ENCODE measurements around the gene BLM. TPM values are rescaled to one million over a fixed set of nuclear protein-coding genes. Genes with fewer than 3 reads are reported as not detected.

BLM gene
- total and polyA plus RNA-seq, 7 donors = 0.27 to 15.6 (median 1.7) TPM

- ATAC-seq = no peak
- Histone ChIP-seq H3K4me1 (no peaks in the 10 kb centered on the region), H3K4me3 (no peak overlapping the region), H3K36me3 (ENCODE audit: insufficient read depth in 1 of 2, low read depth in 1 of 2) (no peaks in the 10 kb centered on the region), H3K27ac (no peak overlapping the region), H3K9me3 (no peaks in the 10 kb centered on the region), H3K27me3 (ENCODE audit: insufficient read depth in 3 of 3, low read length in 2 of 3) (no peaks in the 10 kb centered on the region)
- no peak for DNase-seq
- intact Hi-C loops (cut with DNase I) = no loop called here
- TF ChIP-seq, protein P1, sequence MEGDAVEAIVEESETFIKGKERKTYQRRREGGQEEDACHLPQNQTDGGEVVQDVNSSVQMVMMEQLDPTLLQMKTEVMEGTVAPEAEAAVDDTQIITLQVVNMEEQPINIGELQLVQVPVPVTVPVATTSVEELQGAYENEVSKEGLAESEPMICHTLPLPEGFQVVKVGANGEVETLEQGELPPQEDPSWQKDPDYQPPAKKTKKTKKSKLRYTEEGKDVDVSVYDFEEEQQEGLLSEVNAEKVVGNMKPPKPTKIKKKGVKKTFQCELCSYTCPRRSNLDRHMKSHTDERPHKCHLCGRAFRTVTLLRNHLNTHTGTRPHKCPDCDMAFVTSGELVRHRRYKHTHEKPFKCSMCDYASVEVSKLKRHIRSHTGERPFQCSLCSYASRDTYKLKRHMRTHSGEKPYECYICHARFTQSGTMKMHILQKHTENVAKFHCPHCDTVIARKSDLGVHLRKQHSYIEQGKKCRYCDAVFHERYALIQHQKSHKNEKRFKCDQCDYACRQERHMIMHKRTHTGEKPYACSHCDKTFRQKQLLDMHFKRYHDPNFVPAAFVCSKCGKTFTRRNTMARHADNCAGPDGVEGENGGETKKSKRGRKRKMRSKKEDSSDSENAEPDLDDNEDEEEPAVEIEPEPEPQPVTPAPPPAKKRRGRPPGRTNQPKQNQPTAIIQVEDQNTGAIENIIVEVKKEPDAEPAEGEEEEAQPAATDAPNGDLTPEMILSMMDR (IDR thresholded peaks at IDR 0.05) = no peak
- 90 to 95% (median 92%) methylated on average over 3 of the region's 3 CpGs for WGBS, 3 donors
These were observed 32.6 kb downstream of the BLM start for GRCh38 chr15:90749754-90750153.

DNA sequence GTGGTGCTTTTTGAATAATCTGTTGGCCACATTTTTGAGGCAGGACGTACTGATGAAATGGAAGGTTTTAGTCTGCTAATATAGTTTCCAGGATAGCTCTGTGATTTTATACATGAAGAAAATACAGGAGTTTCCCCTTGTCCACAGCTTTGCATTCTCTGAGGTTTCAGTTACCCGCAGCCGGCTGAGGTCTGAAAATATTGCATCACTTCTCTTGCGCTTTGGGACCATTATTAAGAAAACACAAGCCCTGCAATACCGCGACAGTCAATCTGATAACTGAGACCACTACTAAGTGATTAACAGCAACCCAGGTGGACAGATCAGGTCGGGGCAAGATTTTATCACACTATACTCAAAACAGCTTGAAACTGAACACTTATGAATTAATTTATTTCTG, 33.0 kb downstream of the BLM start:
- no peak overlapping the region for H3K4me3 ChIP-seq
- no peaks in the 10 kb centered on the region for H3K27me3 ChIP-seq (ENCODE audit: insufficient read depth in 3 of 3, low read length in 2 of 3)
- TF ChIP-seq, protein P1 (IDR thresholded peaks at IDR 0.05) = no peak
- no peaks in the 10 kb centered on the region for H3K4me1 ChIP-seq
- no peaks in the 10 kb centered on the region for H3K9me3 ChIP-seq
- H3K27ac ChIP-seq = no peak overlapping the region
- intact Hi-C loops (cut with DNase I) = no loop called here
- DNase-seq = no peak
- 82 to 85% (median 84%) methylated on average over 7 of the region's 7 CpGs for WGBS, 3 donors
- ATAC-seq = no peak
- H3K36me3 ChIP-seq (ENCODE audit: insufficient read depth in 1 of 2, low read depth in 1 of 2) = no peaks in the 10 kb centered on the region

- DNase-seq (no peak), ATAC-seq (no peak)
- Histone ChIP-seq H3K27me3 (ENCODE audit: insufficient read depth in 3 of 3, low read length in 2 of 3) (no peaks in the 10 kb centered on the region), H3K36me3 (ENCODE audit: insufficient read depth in 1 of 2, low read depth in 1 of 2) (no peaks in the 10 kb centered on the region), H3K4me3 (no peak overlapping the region), H3K4me1 (no peaks in the 10 kb centered on the region), H3K27ac (no peak overlapping the region), H3K9me3 (no peaks in the 10 kb centered on the region)
- 91 to 93% (median 92%) methylated on average over 8 of the region's 8 CpGs for WGBS, 3 donors
- TF ChIP-seq, protein P1 (IDR thresholded peaks at IDR 0.05) = no peak
- intact Hi-C loops (cut with DNase I) = no loop called here
These were observed 34.2 kb downstream of the BLM start for GRCh38 chr15:90751300-90751825.

DNA sequence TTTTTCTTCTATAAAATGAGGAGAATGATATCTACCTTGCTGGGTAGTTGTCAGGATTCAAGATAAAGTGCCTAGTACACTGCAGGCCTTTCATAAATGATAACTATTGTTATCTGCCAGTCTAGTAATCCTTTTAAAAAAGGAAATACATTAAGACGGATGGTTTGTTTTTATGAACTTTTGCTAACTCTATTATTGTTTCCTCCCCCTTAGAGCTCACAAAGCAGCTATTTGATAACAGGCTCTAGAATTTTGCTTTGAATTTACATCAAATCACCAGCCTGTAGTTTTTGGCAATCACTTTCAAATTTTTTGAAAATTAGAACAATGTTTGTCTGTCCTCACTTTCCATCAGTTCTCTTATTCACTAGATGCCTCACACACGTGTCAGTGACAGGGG, 39.8 kb downstream of the BLM start:
- intact Hi-C loops (cut with DNase I) = no loop called here
- no peak for DNase-seq
- Histone ChIP-seq H3K27me3 (ENCODE audit: insufficient read depth in 3 of 3, low read length in 2 of 3) (no peaks in the 10 kb centered on the region), H3K36me3 (ENCODE audit: insufficient read depth in 1 of 2, low read depth in 1 of 2) (no peaks in the 10 kb centered on the region), H3K4me1 (no peaks in the 10 kb centered on the region), H3K4me3 (no peak overlapping the region), H3K9me3 (no peaks in the 10 kb centered on the region), H3K27ac (no peak overlapping the region)
- TF ChIP-seq, protein P1 (IDR thresholded peaks at IDR 0.05) = no peak
- WGBS, 3 donors = 61 to 86% (median 80%) methylated on average over 2 of the region's 2 CpGs
- no peak for ATAC-seq

- Histone ChIP-seq H3K4me3 (no peak overlapping the region), H3K9me3 (no peaks in the 10 kb centered on the region), H3K36me3 (ENCODE audit: insufficient read depth in 1 of 2, low read depth in 1 of 2) (no peaks in the 10 kb centered on the region), H3K27me3 (ENCODE audit: insufficient read depth in 3 of 3, low read length in 2 of 3) (no peaks in the 10 kb centered on the region), H3K4me1 (peaks cover 3% of the 10 kb centered on the region), H3K27ac (no peak overlapping the region)
- TF ChIP-seq, protein P1 (IDR thresholded peaks at IDR 0.05) = no peak
- intact Hi-C loops (cut with DNase I) = no loop called here
- DNase-seq (no peak), ATAC-seq (no peak)
- 86 to 100% (median 96%) methylated on average over 1 of the region's 1 CpG for WGBS, 3 donors
These were observed 40.3 kb downstream of the BLM start for GRCh38 chr15:90757461-90757860.

All from psoas muscle (tissue), 8 donors.